NB4 (cell line): ENCODE measurements around the gene DHRS12.

Experiments
- POLR2A ChIP-seq: IDR thresholded peaks from 2 replicates; pipeline ENCODE4 v1.6.1; 2011; ENCODE audit warnings: mild to moderate bottlenecking; ENCODE audit not compliant: insufficient read length; ENCODE audit errors: extremely low read depth
- TF ChIP-seq, protein P1 (sequence below): IDR thresholded peaks from one replicate; pipeline ENCODE4 v1.5.1; 2012; ENCODE audit warnings: low read depth, low read length
- TF ChIP-seq, protein P2 (sequence below): IDR thresholded peaks from 2 replicates; pipeline ENCODE4 v1.6.1; 2011; ENCODE audit warnings: low read depth, low read length

DNA sequence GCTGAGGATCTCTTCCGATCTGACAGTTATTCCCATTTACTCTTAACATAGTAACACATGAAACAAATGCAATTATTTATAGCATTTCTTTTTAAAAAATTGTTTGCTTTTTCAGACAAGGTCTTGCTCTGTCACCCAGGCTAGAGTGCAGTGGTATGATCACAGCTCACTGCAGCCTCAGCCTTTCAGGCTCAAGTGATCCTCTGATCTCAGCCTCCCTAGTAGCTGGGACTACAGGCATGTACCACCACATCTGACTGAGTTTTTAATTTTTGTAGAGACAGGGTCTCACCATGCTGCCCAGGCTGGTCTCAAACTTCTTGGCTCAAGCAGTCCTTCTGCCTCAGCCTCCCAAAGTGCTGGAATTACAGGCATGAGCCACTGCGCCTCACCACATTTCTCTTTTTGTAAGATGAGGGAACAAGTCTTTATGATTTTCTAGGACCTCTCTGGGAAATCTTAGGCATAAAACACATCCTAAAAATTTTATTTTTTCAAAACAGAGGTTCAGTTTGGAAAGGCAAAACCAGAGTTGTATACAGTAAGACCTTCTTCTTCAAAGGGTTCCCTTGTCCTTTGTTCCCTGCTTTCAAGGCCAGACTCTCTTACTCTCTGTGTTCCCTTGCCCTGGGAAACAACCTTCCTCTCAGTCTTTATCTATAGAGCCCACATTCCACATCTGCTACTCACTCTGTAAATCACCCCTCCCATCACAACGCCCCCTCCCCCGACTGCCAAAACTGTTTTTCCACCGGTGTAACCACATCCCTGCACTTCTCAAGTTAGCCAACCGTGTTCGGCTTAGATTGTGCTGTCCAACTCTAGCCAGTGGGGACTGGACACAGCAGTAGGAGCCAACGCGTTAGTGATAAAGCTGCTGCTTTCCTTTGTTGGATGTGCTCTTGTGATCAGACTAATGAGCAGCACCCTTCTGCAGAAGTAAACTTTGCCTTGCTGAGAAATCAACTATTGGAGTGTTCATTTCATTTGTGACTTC is 56.2 kb downstream of the DHRS12 start:
- TF ChIP-seq, protein P1, sequence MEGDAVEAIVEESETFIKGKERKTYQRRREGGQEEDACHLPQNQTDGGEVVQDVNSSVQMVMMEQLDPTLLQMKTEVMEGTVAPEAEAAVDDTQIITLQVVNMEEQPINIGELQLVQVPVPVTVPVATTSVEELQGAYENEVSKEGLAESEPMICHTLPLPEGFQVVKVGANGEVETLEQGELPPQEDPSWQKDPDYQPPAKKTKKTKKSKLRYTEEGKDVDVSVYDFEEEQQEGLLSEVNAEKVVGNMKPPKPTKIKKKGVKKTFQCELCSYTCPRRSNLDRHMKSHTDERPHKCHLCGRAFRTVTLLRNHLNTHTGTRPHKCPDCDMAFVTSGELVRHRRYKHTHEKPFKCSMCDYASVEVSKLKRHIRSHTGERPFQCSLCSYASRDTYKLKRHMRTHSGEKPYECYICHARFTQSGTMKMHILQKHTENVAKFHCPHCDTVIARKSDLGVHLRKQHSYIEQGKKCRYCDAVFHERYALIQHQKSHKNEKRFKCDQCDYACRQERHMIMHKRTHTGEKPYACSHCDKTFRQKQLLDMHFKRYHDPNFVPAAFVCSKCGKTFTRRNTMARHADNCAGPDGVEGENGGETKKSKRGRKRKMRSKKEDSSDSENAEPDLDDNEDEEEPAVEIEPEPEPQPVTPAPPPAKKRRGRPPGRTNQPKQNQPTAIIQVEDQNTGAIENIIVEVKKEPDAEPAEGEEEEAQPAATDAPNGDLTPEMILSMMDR = no peak
- no peak for TF ChIP-seq POLR2A
- TF ChIP-seq, protein P2, sequence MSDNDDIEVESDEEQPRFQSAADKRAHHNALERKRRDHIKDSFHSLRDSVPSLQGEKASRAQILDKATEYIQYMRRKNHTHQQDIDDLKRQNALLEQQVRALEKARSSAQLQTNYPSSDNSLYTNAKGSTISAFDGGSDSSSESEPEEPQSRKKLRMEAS = no peak
